ENCODE data around the gene TELO2. TPM values are rescaled to one million over a fixed set of nuclear protein-coding genes. Genes with fewer than 3 reads are reported as not detected.

TELO2 gene
- total and polyA plus RNA-seq, 4 donors = 12.9 to 19.3 (median 16.2) TPM

GRCh38 chr16:1443980-1444729 lies 49.0 kb upstream of the TELO2 start, which contains the start of gene CCDC154:
Gene CCDC154 (minus strand): TSS chr16:1444556. CDS start chr16:1444322, 234 bp downstream.
- Histone ChIP-seq H3K36me3 (ENCODE audit: control insufficient read depth in 4 of 4, insufficient read depth in 3 of 4, low read depth in 1 of 4, low read length in 3 of 4) (peaks cover 0 to 17% (median 5%) of the 10 kb centered on the region in 4 donors), H3K27me3 (ENCODE audit: control insufficient read depth in 4 of 4, insufficient read depth in 4 of 4, low read length in 3 of 4) (no peaks in the 10 kb centered on the region), H3K9me3 (ENCODE audit: control insufficient read depth in 4 of 4, low read length in 3 of 4) (no peaks in the 10 kb centered on the region), H3K4me1 (ENCODE audit: control insufficient read depth in 4 of 4, insufficient read depth in 4 of 4, low read length in 3 of 4) (no peaks in the 10 kb centered on the region), H3K27ac (ENCODE audit: low read depth in 1 of 2, low read length in 2 of 2) (no peak within 1 kb of the TSS), H3K4me3 (ENCODE audit: low read depth in 1 of 3, low read length in 3 of 3) (no peak within 1 kb of the TSS), H3K9ac (ENCODE audit: low read depth in 1 of 2, low read length in 2 of 2) (no peak within 1 kb of the TSS)
- 83% methylated on average over 27 of the region's 27 CpGs for WGBS
- no peak for TF ChIP-seq EGR1 (IDR thresholded peaks at IDR 0.05; ENCODE audit: low read depth in 2 of 2)
- no peak for TF ChIP-seq RAD21 (IDR thresholded peaks at IDR 0.05)
- TF ChIP-seq FOXA2 (IDR thresholded peaks at IDR 0.05) = no peak
- TF ChIP-seq CTCF (IDR thresholded peaks at IDR 0.05; ENCODE audit: low read depth, low read length, missing input control) = no peak
- TF ChIP-seq FOXA1 (IDR thresholded peaks at IDR 0.05) = no peak
- no peak for TF ChIP-seq YY1 (IDR thresholded peaks at IDR 0.05)
- no peak for TF ChIP-seq REST (IDR thresholded peaks at IDR 0.05)
- no peak for TF ChIP-seq SP1 (IDR thresholded peaks at IDR 0.05)
- no peak for DNase-seq (ENCODE audit: low spot score)

- Histone ChIP-seq H3K9ac (ENCODE audit: low read depth in 1 of 2, low read length in 2 of 2) (no peak overlapping the region), H3K4me3 (ENCODE audit: low read depth in 1 of 3, low read length in 3 of 3) (no peak overlapping the region), H3K9me3 (ENCODE audit: control insufficient read depth in 4 of 4, low read length in 3 of 4) (no peaks in the 10 kb centered on the region), H3K27me3 (ENCODE audit: control insufficient read depth in 4 of 4, insufficient read depth in 4 of 4, low read length in 3 of 4) (no peaks in the 10 kb centered on the region), H3K27ac (ENCODE audit: low read depth in 1 of 2, low read length in 2 of 2) (no peak overlapping the region), H3K4me1 (ENCODE audit: control insufficient read depth in 4 of 4, insufficient read depth in 4 of 4, low read length in 3 of 4) (no peaks in the 10 kb centered on the region), H3K36me3 (ENCODE audit: control insufficient read depth in 4 of 4, insufficient read depth in 3 of 4, low read depth in 1 of 4, low read length in 3 of 4) (peaks cover 0 to 17% (median 6%) of the 10 kb centered on the region in 4 donors)
- WGBS = 90% methylated on average over 48 of the region's 48 CpGs
- DNase-seq (ENCODE audit: low spot score) = no peak
- TF ChIP-seq HNF4G (IDR thresholded peaks at IDR 0.05) (no peak), FOXA1 (IDR thresholded peaks at IDR 0.05) (no peak), REST (IDR thresholded peaks at IDR 0.05) (no peak), TAF1 (conservative IDR thresholded peaks at IDR 0.05) (no peak), CTCF (IDR thresholded peaks at IDR 0.05; ENCODE audit: low read depth, low read length, missing input control) (no peak), JUND (IDR thresholded peaks at IDR 0.05) (no peak), GABPA (IDR thresholded peaks at IDR 0.05 in 1 of 2, conservative IDR thresholded peaks at IDR 0.05 in 1 of 2) (no peak), RXRA (IDR thresholded peaks at IDR 0.05) (no peak), EGR1 (IDR thresholded peaks at IDR 0.05; ENCODE audit: low read depth in 2 of 2) (no peak), ATF3 (IDR thresholded peaks at IDR 0.05) (no peak), FOXA2 (IDR thresholded peaks at IDR 0.05) (no peak), ZBTB33 (IDR thresholded peaks at IDR 0.05) (no peak)
Observed at GRCh38 chr16:1444730-1445517, 48.2 kb upstream of the TELO2 start.
